HCT116 (cell line): ENCODE results near the gene NOP14. TPM values are rescaled to one million over a fixed set of nuclear protein-coding genes. Genes with fewer than 3 reads are reported as not detected.

Source experiments
- ATAC-seq: fragments of 200-7000 bp; cut with Tn5 transposase; 2 replicates; pipeline ENCODE4 v1.9.1; 2020; ENCODE audit warnings: mild to moderate bottlenecking, moderate library complexity
- BruUV-seq: library from RNA; stranded (reverse); fragments of 400-500 nt; replicated peaks from 2 replicates; lab custom pipeline; 2021; lab: Mats Ljungman, UMichigan
- CTCF ChIA-PET: fragments of 300-600 bp; sonication (Branson Sonifier 250); formaldehyde crosslinking; loops from one replicate; lab custom pipeline; 2021; ENCODE audit warnings: antibody characterized with exemption; lab: Charles Lee
- POLR2A ChIA-PET: fragments of 300-600, 350-600 bp; sonication (Branson Sonifier 250); formaldehyde crosslinking; loops from one replicate; lab custom pipeline; 2021; ENCODE audit warnings: antibody characterized with exemption; lab: Charles Lee
- RAD21 ChIA-PET, 2 experiments: fragments of 300-600 bp; sonication (Branson Sonifier 250); formaldehyde crosslinking; loops; one replicate each; lab custom pipeline; 2023; ENCODE audit warnings: low total read pairs in 2 of 2; ENCODE audit not compliant: uncharacterized antibody in 2 of 2, unreplicated experiment in 2 of 2, low non-redundant PET in 1 of 2; lab: Charles Lee
- DNase-seq: peaks from one replicate; pipeline ENCODE4 v3.0.0-alpha.2; 2010; ENCODE audit warnings: low read depth, low spot score
- H2AFZ ChIP-seq: fragments of 200-600 bp; shearing (Covaris generic), sonication (generic); 2 replicates; pipeline ENCODE4 v1.6.1; 2017; ENCODE audit warnings: low read depth, mixed run types, mixed read lengths, antibody characterized with exemption, low read length; ENCODE audit not compliant: poor library complexity, severe bottlenecking
- H3K27ac ChIP-seq: 2 replicates; pipeline ENCODE4 v1.5.1; 2012; ENCODE audit warnings: low read depth, low read length
- H3K27me3 ChIP-seq: fragments of 200-600 bp; sonication (generic); 2 replicates; pipeline ENCODE4 v1.6.1; 2016; ENCODE audit warnings: mixed run types, low read length, mixed read lengths; ENCODE audit not compliant: insufficient read depth
- H3K36me3 ChIP-seq, 2 experiments: fragments of 200-500 bp in 1 of 2; fragments of 200-600 bp in 1 of 2; sonication (Bioruptor generic) in 1 of 2; sonication (generic) in 1 of 2; 2 replicates each; pipeline versions ENCODE4 v1.5.1 to v1.6.1; 2014 to 2016; ENCODE audit warnings: low read length in 2 of 2, inconsistent platforms in 1 of 2, mixed read lengths in 1 of 2, mixed run types in 1 of 2; ENCODE audit not compliant: insufficient read depth in 2 of 2, control insufficient read depth in 1 of 2
- H3K4me1 ChIP-seq, 2 experiments: fragments of 200-600 bp in 1 of 2; sonication (generic) in 1 of 2; 2 replicates each; pipeline versions ENCODE4 v1.5.1 to v1.6.1; 2012 to 2017; ENCODE audit warnings: low read length in 2 of 2, inconsistent platforms in 1 of 2, mild to moderate bottlenecking in 1 of 2, mixed read lengths in 1 of 2, mixed run types in 1 of 2, moderate library complexity in 1 of 2; ENCODE audit not compliant: insufficient read depth in 2 of 2, control insufficient read depth in 1 of 2
- H3K4me2 ChIP-seq: fragments of 200-600 bp; sonication (generic); 2 replicates; pipeline ENCODE4 v1.6.1; 2017; ENCODE audit warnings: mixed run types, low read length, mixed read lengths
- H3K4me3 ChIP-seq, 2 experiments: fragments of 200-600 bp in 1 of 2; sonication (generic) in 1 of 2; replicated peaks in 1 of 2; 2 replicates each; pipeline ENCODE4 v1.5.1; 2011 to 2016; ENCODE audit warnings: low read length in 2 of 2, control low read depth in 1 of 2, low read depth in 1 of 2, mild to moderate bottlenecking in 1 of 2, mixed read lengths in 1 of 2, mixed run types in 1 of 2
- H3K79me2 ChIP-seq: fragments of 200-600 bp; sonication (generic); 2 replicates; pipeline ENCODE4 v1.6.1; 2017; ENCODE audit warnings: mild to moderate bottlenecking, mixed run types, low read length, moderate library complexity, mixed read lengths; ENCODE audit not compliant: insufficient read depth
- H3K9ac ChIP-seq: fragments of 200-600 bp; sonication (generic); 2 replicates; pipeline ENCODE4 v1.6.1; 2016; ENCODE audit warnings: low read length, mixed read lengths
- H3K9me2 ChIP-seq: fragments of 200-600 bp; sonication (generic), shearing (Covaris generic); 2 replicates; pipeline ENCODE4 v1.6.1; 2017; ENCODE audit warnings: mixed run types, mild to moderate bottlenecking, moderate library complexity; ENCODE audit not compliant: insufficient read depth
- H3K9me3 ChIP-seq, 2 experiments: fragments of 200-500 bp in 1 of 2; fragments of 200-600 bp in 1 of 2; sonication (Bioruptor generic) in 1 of 2; sonication (generic) in 1 of 2; 2 replicates each; pipeline ENCODE4 v1.6.1; 2014 to 2017; ENCODE audit warnings: low read length in 2 of 2, mixed read lengths in 2 of 2, inconsistent platforms in 1 of 2, low read depth in 1 of 2, mild to moderate bottlenecking in 1 of 2, mixed run types in 1 of 2, moderate library complexity in 1 of 2; ENCODE audit not compliant: control insufficient read depth in 1 of 2, insufficient read depth in 1 of 2
- H4K20me1 ChIP-seq: fragments of 200-600 bp; sonication (generic), shearing (Covaris generic); 2 replicates; pipeline ENCODE4 v1.6.1; 2017; ENCODE audit warnings: mixed run types, mild to moderate bottlenecking, moderate library complexity; ENCODE audit not compliant: insufficient read depth
- CEBPB ChIP-seq: IDR thresholded peaks from 2 replicates; pipeline ENCODE4 v1.6.1; 2012; ENCODE audit warnings: low read depth
- ELF1 ChIP-seq: IDR thresholded peaks from 2 replicates; pipeline ENCODE4 v1.6.1; 2012; ENCODE audit warnings: low read depth, borderline replicate concordance
- EZH2 ChIP-seq: fragments of 200-600 bp; sonication (generic); IDR thresholded peaks from 2 replicates; pipeline ENCODE4 v1.6.1; 2017; ENCODE audit warnings: antibody characterized with exemption, mixed run types
- RAD21 ChIP-seq: IDR thresholded peaks from 2 replicates; pipeline ENCODE4 v1.6.1; 2012; ENCODE audit warnings: low read depth, mild to moderate bottlenecking
- TCF7L2 ChIP-seq: IDR thresholded peaks from 2 replicates; pipeline ENCODE4 v1.7.0; 2011; ENCODE audit warnings: borderline replicate concordance, inconsistent platforms; ENCODE audit not compliant: insufficient read depth, insufficient read length; ENCODE audit errors: extremely low read depth
- YY1 ChIP-seq: IDR thresholded peaks from 2 replicates; pipeline ENCODE4 v1.6.1; 2011; ENCODE audit warnings: low read length, low read depth, moderate library complexity, mild to moderate bottlenecking; ENCODE audit not compliant: insufficient replicate concordance; ENCODE audit errors: extremely low read depth
- ZFX ChIP-seq: fragments of 450-650 bp; IDR thresholded peaks from 2 replicates; pipeline ENCODE4 v1.6.1; 2017
- intact Hi-C: fragments of 100-400 bp; cut with micrococcal nuclease; formaldehyde crosslinking; loops from 2 replicates; pipeline ENCODE4 v1.10.0; 2022
- total RNA-seq: library from RNA; stranded (reverse); gene quantifications from one replicate; pipeline ENCODE4 v1.2.1, GENCODE V29; 2021; ENCODE audit not compliant: unreplicated experiment
- TF ChIP-seq, protein P1 (sequence below): IDR thresholded peaks from 2 replicates; pipeline ENCODE4 v1.6.1; 2012
- TF ChIP-seq, protein P2 (sequence below): IDR thresholded peaks from 2 replicates; pipeline ENCODE4 v1.6.1; 2011; ENCODE audit warnings: mild to moderate bottlenecking, low read length, moderate library complexity; ENCODE audit not compliant: insufficient replicate concordance; ENCODE audit errors: extremely low read depth

Gene NOP14
- total RNA-seq, 1 experiment from 2014 or later: 67.3 TPM

DNA sequence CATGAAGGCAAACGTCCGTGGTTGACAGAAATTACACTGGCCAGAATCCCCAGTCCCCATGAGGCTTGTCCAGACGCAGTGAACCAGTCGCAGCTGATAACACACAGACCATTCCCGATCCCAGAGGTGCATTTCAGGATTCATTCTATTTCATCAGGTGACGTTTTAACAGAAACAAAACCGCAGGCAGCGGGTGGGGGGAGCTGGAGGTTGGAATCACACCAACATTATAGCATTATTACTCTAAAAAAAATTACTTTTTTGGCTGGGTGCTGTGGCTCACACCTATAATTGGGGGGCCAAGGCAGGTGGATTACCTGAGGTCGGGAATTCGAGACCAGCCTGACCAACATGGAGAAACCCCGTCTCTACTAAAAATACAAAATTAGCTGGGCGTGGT, 25.2 kb downstream of the NOP14 start:
- H3K4me3 ChIP-seq: no peak overlapping the region; a peak in 1 of 4 replicates
- ATAC-seq (no peak), DNase-seq (no peak)
- peaks cover 26 to 55% of the 10 kb centered on the region in 2 experiments for H3K36me3 ChIP-seq
- no peaks in the 10 kb centered on the region for H3K27me3 ChIP-seq
- intact Hi-C loops: no loop called here
- H3K27ac ChIP-seq: peak overlapping the region; percentile 96
- H4K20me1 ChIP-seq: peaks cover 5% of the 10 kb centered on the region; the same call in 1 of the 2 replicates
- ChIA-PET POLR2A (no interaction called here), CTCF (interaction anchor here (0.9 kb wide), 1 partner anchor 16 kb away, joined by 3 read pairs; no protein-coding TSS in a partner anchor), RAD21 (no interaction called here)
- peaks cover 36% of the 10 kb centered on the region for H3K79me2 ChIP-seq
- no peak overlapping the region for H2AFZ ChIP-seq
- no TSS peak for BruUV-seq
- peak overlapping the region; percentile 74 for H3K4me2 ChIP-seq
- TF ChIP-seq ZFX: no peak
- no peak for TF ChIP-seq RAD21
- no peak for TF ChIP-seq EZH2
- TF ChIP-seq ELF1: no peak
- TF ChIP-seq TCF7L2: no peak
- TF ChIP-seq, protein P1, sequence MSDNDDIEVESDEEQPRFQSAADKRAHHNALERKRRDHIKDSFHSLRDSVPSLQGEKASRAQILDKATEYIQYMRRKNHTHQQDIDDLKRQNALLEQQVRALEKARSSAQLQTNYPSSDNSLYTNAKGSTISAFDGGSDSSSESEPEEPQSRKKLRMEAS: no peak
- TF ChIP-seq CEBPB: no peak
- peaks cover 24 to 40% of the 10 kb centered on the region in 2 experiments for H3K4me1 ChIP-seq
- no peaks in the 10 kb centered on the region for H3K9me3 ChIP-seq
- peak overlapping the region; percentile 99 for H3K9ac ChIP-seq
- no peaks in the 10 kb centered on the region for H3K9me2 ChIP-seq

DNA sequence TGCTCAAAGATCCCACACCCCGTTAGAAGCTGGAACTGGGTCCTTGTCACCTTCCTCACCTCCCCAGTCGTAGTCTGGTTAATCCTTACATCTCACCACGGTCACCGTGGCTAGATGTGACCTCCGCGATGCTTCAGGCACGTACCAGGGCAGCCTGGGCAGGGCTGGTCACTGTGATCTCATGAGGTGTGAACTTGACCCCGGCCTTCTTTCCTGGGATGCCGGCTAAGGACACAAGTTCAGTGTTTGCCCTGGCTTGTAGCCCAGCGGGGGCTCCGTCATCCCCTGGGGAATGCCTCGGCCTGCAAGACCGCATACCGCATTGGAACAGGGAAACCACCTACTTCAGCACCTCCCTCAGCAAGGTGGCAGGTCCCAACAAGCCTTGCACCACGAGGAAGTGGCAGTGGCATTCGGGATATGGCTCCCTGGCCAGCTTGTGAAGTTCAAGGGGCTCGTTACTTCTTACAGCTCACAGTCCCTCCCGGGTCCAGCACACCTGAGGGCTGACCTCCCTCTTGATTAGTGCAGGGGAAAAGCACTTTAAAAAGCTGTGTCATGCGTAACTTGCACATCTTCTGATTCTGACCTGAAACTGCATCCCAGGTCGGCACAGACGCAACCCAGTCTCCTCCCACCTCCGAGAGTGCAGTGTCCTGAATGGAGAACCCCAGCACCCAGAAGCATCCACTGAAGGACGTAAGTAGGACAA, 25.9 kb downstream of the NOP14 start:
- ATAC-seq: peak; percentile 39
- H3K27me3 ChIP-seq: no peaks in the 10 kb centered on the region
- peaks cover 24 to 45% of the 10 kb centered on the region in 2 experiments for H3K4me1 ChIP-seq
- peak overlapping the region; percentile 99 for H3K9ac ChIP-seq
- no peak for TF ChIP-seq CEBPB
- TF ChIP-seq YY1: peak; percentile 33
- TF ChIP-seq, protein P2, sequence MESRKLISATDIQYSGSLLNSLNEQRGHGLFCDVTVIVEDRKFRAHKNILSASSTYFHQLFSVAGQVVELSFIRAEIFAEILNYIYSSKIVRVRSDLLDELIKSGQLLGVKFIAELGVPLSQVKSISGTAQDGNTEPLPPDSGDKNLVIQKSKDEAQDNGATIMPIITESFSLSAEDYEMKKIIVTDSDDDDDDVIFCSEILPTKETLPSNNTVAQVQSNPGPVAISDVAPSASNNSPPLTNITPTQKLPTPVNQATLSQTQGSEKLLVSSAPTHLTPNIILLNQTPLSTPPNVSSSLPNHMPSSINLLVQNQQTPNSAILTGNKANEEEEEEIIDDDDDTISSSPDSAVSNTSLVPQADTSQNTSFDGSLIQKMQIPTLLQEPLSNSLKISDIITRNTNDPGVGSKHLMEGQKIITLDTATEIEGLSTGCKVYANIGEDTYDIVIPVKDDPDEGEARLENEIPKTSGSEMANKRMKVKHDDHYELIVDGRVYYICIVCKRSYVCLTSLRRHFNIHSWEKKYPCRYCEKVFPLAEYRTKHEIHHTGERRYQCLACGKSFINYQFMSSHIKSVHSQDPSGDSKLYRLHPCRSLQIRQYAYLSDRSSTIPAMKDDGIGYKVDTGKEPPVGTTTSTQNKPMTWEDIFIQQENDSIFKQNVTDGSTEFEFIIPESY: peak; percentile 36
- TF ChIP-seq, all 23 proteins: peak for 2
- no peak overlapping the region for H2AFZ ChIP-seq
- no TSS peak for BruUV-seq
- H3K79me2 ChIP-seq: peaks cover 41% of the 10 kb centered on the region
- peak overlapping the region; percentile 74 for H3K4me2 ChIP-seq
- DNase-seq: peak; percentile 68
- H3K36me3 ChIP-seq: peaks cover 21 to 53% of the 10 kb centered on the region in 2 experiments
- H4K20me1 ChIP-seq: peaks cover 5% of the 10 kb centered on the region; the same call in 1 of the 2 replicates
- H3K27ac ChIP-seq: peak overlapping the region; percentile 96
- no peaks in the 10 kb centered on the region for H3K9me3 ChIP-seq
- peak overlapping the region in 1 of 2 experiments; percentile 98; a peak in 2 of 4 replicates for H3K4me3 ChIP-seq
- POLR2A ChIA-PET: interaction anchor here (1.5 to 1.8 kb wide), 2 partner anchors 11 to 26 kb away, joined by 3 to 4 read pairs; partner anchors contain the start of genes GRK4 and NOP14
- intact Hi-C loops: no loop called here
- RAD21 ChIA-PET: interaction anchor here in 1 of 2 experiments (2.1 kb wide), 1 partner anchor 173 kb away, joined by 5 read pairs; no protein-coding TSS in a partner anchor
- no peaks in the 10 kb centered on the region for H3K9me2 ChIP-seq
- CTCF ChIA-PET: interaction anchor here (0.9 kb wide), 1 partner anchor 16 kb away, joined by 3 read pairs; no protein-coding TSS in a partner anchor
